NT2/D1 (cell line): ENCODE data around the gene LAMC2.

Source experiments
- YY1 ChIP-seq: IDR thresholded peaks from 2 replicates; pipeline ENCODE4 v1.6.1; 2011; ENCODE audit not compliant: insufficient read length, insufficient read depth
- ZNF274 ChIP-seq: IDR thresholded peaks from 2 replicates; pipeline ENCODE4 v1.6.1; 2011; ENCODE audit warnings: mild to moderate bottlenecking, low read depth, low read length

GRCh38 chr1:183251959-183252450 is 65.9 kb downstream of the LAMC2 start:
- TF ChIP-seq YY1: no peak
- no peak for TF ChIP-seq ZNF274
